ENCODE measurements around the gene LMO7.

Gene LMO7

DNA sequence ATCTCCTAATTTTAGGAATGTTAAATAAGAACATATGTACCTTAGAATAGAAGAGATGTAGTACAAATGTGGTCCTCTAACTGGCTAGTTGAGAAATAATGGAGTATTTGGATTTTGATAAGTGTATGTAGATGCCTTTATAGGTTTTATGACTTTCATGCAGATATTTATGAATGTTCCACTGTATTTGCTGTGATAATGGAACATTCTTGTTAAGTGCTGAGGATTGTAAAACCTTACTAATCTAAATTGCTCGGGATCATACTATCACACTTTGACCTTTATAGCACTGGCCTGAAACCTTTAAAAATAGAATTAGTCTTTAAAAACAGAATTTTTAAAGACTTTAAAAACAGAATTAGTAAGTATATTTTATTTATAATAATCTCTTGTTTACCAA, 135.1 kb downstream of the LMO7 start:
- Histone ChIP-seq H2AK5ac (ENCODE audit: low read depth, low read length) (no peak overlapping the region), H3K27me3 (ENCODE audit: control insufficient read depth in 3 of 3, insufficient read depth in 3 of 3, low read depth in 1 of 3, low read length in 3 of 3) (no peaks in the 10 kb centered on the region), H3K18ac (ENCODE audit: low read length) (no peak overlapping the region), H2BK5ac (ENCODE audit: low read length) (no peak overlapping the region), H3K9ac (ENCODE audit: low read depth, low read length, poor library complexity) (no peak overlapping the region), H2BK12ac (ENCODE audit: low read length) (no peak overlapping the region), H3K4ac (ENCODE audit: low read length) (no peak overlapping the region), H2BK120ac (ENCODE audit: low read depth, low read length) (no peak overlapping the region), H2AFZ (ENCODE audit: low read length) (no peak overlapping the region), H3K4me3 (ENCODE audit: low read length in 2 of 2) (no peak overlapping the region), H3K9me3 (replicated peaks in 1 of 2; ENCODE audit: control insufficient read depth in 2 of 2, insufficient read depth in 1 of 2, low read depth in 1 of 2, low read length in 2 of 2) (no peaks in the 10 kb centered on the region), H3K4me2 (ENCODE audit: insufficient read depth, low read length, poor library complexity, severe bottlenecking) (no peak overlapping the region), H3K14ac (ENCODE audit: low read length) (no peak overlapping the region), H4K91ac (ENCODE audit: low read depth, low read length, poor library complexity) (no peak overlapping the region), H4K8ac (ENCODE audit: low read depth, low read length) (no peak overlapping the region), H2BK15ac (ENCODE audit: low read length) (no peak overlapping the region), H3K4me1 (ENCODE audit: control insufficient read depth in 2 of 2, insufficient read depth in 1 of 2, low read depth in 1 of 2, low read length in 2 of 2) (no peaks in the 10 kb centered on the region), H3K27ac (replicated peaks; ENCODE audit: low read length) (no peak overlapping the region), H3K36me3 (replicated peaks in 1 of 2; ENCODE audit: control insufficient read depth in 2 of 2, insufficient read depth in 2 of 2, low read length in 2 of 2) (no peaks in the 10 kb centered on the region), H3K23ac (ENCODE audit: low read depth, low read length, poor library complexity) (no peak overlapping the region), H3K79me1 (ENCODE audit: low read depth, low read length) (no peaks in the 10 kb centered on the region)
- WGBS, 2 donors (ENCODE audit: extremely low coverage in 2 of 2, insufficient read length in 2 of 2, insufficient replicate concordance in 1 of 2) = no CpG with 5 or more reads among the region's 1 CpG
- DNase-seq (ENCODE audit: low spot score) = no peak

DNA sequence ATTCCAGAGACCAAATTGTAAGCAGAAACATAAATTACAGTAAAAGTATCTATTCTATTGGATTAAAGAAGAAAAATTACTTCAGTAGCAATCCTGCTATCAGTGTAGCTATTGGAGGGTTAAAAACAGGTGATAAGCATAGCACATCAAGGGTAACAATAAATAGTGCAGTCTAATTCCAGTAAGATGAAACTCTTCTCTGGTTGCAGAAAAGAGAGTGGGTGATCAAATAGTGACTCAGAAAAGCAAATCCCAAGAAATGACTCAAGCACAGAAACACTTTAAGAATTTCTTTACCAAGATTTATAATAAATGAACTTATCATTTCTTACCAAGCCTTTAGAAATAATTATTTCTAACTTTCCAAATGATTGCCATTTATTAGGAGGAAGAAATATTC, 135.7 kb downstream of the LMO7 start:
- no peak overlapping the region for H2AK5ac ChIP-seq (ENCODE audit: low read depth, low read length)
- H3K27ac ChIP-seq (replicated peaks; ENCODE audit: low read length) = no peak overlapping the region
- no peaks in the 10 kb centered on the region for H3K36me3 ChIP-seq (replicated peaks in 1 of 2; ENCODE audit: control insufficient read depth in 2 of 2, insufficient read depth in 2 of 2, low read length in 2 of 2)

DNA sequence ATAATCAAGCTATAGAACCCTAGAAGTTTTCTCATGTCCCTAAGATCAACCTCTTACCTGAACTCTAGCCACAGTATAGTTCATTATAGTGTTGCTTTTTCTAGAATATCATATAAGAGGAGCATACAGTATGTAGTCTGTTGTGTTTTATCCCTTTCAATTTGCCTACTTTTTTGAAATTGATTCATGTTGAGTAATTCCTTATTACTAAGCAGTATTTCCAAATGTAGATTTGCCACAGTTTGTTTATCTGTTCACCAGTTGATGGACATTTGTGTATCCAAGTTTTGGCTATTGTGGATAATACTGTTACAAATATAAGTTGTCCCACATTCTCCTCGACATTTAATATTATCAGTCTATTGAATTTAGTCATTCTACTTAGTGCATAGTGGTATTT, 138.0 kb downstream of the LMO7 start:
- no peak overlapping the region for H3K18ac ChIP-seq (ENCODE audit: low read length)
- no peak overlapping the region for H3K9ac ChIP-seq (ENCODE audit: low read depth, low read length, poor library complexity)
- no peaks in the 10 kb centered on the region for H3K36me3 ChIP-seq (replicated peaks in 1 of 2; ENCODE audit: control insufficient read depth in 2 of 2, insufficient read depth in 2 of 2, low read length in 2 of 2)
- DNase-seq (ENCODE audit: low spot score) = no peak
- H3K79me1 ChIP-seq (ENCODE audit: low read depth, low read length) = no peaks in the 10 kb centered on the region
- H3K4ac ChIP-seq (ENCODE audit: low read length) = no peak overlapping the region
- H3K14ac ChIP-seq (ENCODE audit: low read length) = no peak overlapping the region
- no peak overlapping the region for H3K27ac ChIP-seq (replicated peaks; ENCODE audit: low read length)
- H2BK5ac ChIP-seq (ENCODE audit: low read length) = no peak overlapping the region
- H3K27me3 ChIP-seq (ENCODE audit: control insufficient read depth in 3 of 3, insufficient read depth in 3 of 3, low read depth in 1 of 3, low read length in 3 of 3) = no peaks in the 10 kb centered on the region
- H2AK5ac ChIP-seq (ENCODE audit: low read depth, low read length) = no peak overlapping the region
- H2BK120ac ChIP-seq (ENCODE audit: low read depth, low read length) = no peak overlapping the region
- H4K91ac ChIP-seq (ENCODE audit: low read depth, low read length, poor library complexity) = no peak overlapping the region
- H3K4me3 ChIP-seq (ENCODE audit: low read length in 2 of 2) = no peak overlapping the region
- H3K9me3 ChIP-seq (replicated peaks in 1 of 2; ENCODE audit: control insufficient read depth in 2 of 2, insufficient read depth in 1 of 2, low read depth in 1 of 2, low read length in 2 of 2) = no peaks in the 10 kb centered on the region
- H3K4me1 ChIP-seq (ENCODE audit: control insufficient read depth in 2 of 2, insufficient read depth in 1 of 2, low read depth in 1 of 2, low read length in 2 of 2) = no peaks in the 10 kb centered on the region
- H3K23ac ChIP-seq (ENCODE audit: low read depth, low read length, poor library complexity) = no peak overlapping the region
- WGBS, 2 donors (ENCODE audit: extremely low coverage in 2 of 2, insufficient read length in 2 of 2, insufficient replicate concordance in 1 of 2) = no CpG with 5 or more reads among the region's 1 CpG
- H2AFZ ChIP-seq (ENCODE audit: low read length) = no peak overlapping the region
- no peak overlapping the region for H4K8ac ChIP-seq (ENCODE audit: low read depth, low read length)
- H3K4me2 ChIP-seq (ENCODE audit: insufficient read depth, low read length, poor library complexity, severe bottlenecking) = no peak overlapping the region
- no peak overlapping the region for H2BK15ac ChIP-seq (ENCODE audit: low read length)
- no peak overlapping the region for H2BK12ac ChIP-seq (ENCODE audit: low read length)

More for the DNA sequence above, 135.7 kb downstream of the LMO7 start:
- Histone ChIP-seq H3K4me2 (ENCODE audit: insufficient read depth, low read length, poor library complexity, severe bottlenecking) (no peak overlapping the region), H3K27me3 (ENCODE audit: control insufficient read depth in 3 of 3, insufficient read depth in 3 of 3, low read depth in 1 of 3, low read length in 3 of 3) (no peaks in the 10 kb centered on the region), H3K9ac (ENCODE audit: low read depth, low read length, poor library complexity) (no peak overlapping the region), H2BK15ac (ENCODE audit: low read length) (no peak overlapping the region), H3K18ac (ENCODE audit: low read length) (no peak overlapping the region), H3K23ac (ENCODE audit: low read depth, low read length, poor library complexity) (no peak overlapping the region), H3K4me1 (ENCODE audit: control insufficient read depth in 2 of 2, insufficient read depth in 1 of 2, low read depth in 1 of 2, low read length in 2 of 2) (no peaks in the 10 kb centered on the region), H2AFZ (ENCODE audit: low read length) (no peak overlapping the region), H2BK5ac (ENCODE audit: low read length) (no peak overlapping the region), H4K8ac (ENCODE audit: low read depth, low read length) (no peak overlapping the region), H3K14ac (ENCODE audit: low read length) (no peak overlapping the region), H4K91ac (ENCODE audit: low read depth, low read length, poor library complexity) (no peak overlapping the region), H2BK120ac (ENCODE audit: low read depth, low read length) (no peak overlapping the region), H3K79me1 (ENCODE audit: low read depth, low read length) (no peaks in the 10 kb centered on the region), H3K9me3 (replicated peaks in 1 of 2; ENCODE audit: control insufficient read depth in 2 of 2, insufficient read depth in 1 of 2, low read depth in 1 of 2, low read length in 2 of 2) (no peaks in the 10 kb centered on the region), H3K4ac (ENCODE audit: low read length) (no peak overlapping the region), H2BK12ac (ENCODE audit: low read length) (no peak overlapping the region), H3K4me3 (ENCODE audit: low read length in 2 of 2) (no peak overlapping the region)
- no peak for DNase-seq (ENCODE audit: low spot score)

DNA sequence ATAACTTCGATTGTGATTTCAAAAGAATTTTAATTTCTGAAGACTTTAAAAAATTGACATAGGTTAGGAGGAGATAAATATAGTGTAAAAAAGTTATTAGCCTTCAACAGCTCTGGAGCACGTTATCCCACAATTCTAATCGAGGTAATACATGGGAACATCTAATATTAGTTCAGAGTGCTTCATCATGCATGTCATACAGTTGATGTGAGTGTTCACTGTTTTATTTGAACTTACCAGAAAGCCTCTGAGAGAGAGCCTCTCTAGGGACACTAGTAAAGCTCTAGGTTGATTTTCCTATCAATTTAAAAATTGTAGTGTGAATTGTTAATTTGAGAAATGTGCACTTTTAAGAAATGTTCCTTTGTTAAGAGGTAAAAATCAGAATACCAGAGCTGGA, 140.4 kb downstream of the LMO7 start:
- Histone ChIP-seq H3K9me3 (replicated peaks in 1 of 2; ENCODE audit: control insufficient read depth in 2 of 2, insufficient read depth in 1 of 2, low read depth in 1 of 2, low read length in 2 of 2) (no peaks in the 10 kb centered on the region), H3K9ac (ENCODE audit: low read depth, low read length, poor library complexity) (no peak overlapping the region), H2BK12ac (ENCODE audit: low read length) (no peak overlapping the region), H3K4me3 (ENCODE audit: low read length in 2 of 2) (no peak overlapping the region), H3K27ac (replicated peaks; ENCODE audit: low read length) (no peak overlapping the region), H2AK5ac (ENCODE audit: low read depth, low read length) (no peak overlapping the region), H2BK5ac (ENCODE audit: low read length) (no peak overlapping the region), H2BK15ac (ENCODE audit: low read length) (no peak overlapping the region), H2AFZ (ENCODE audit: low read length) (no peak overlapping the region), H3K27me3 (ENCODE audit: control insufficient read depth in 3 of 3, insufficient read depth in 3 of 3, low read depth in 1 of 3, low read length in 3 of 3) (no peaks in the 10 kb centered on the region), H3K36me3 (replicated peaks in 1 of 2; ENCODE audit: control insufficient read depth in 2 of 2, insufficient read depth in 2 of 2, low read length in 2 of 2) (no peaks in the 10 kb centered on the region), H3K4ac (ENCODE audit: low read length) (no peak overlapping the region), H4K8ac (ENCODE audit: low read depth, low read length) (no peak overlapping the region), H3K14ac (ENCODE audit: low read length) (no peak overlapping the region), H3K18ac (ENCODE audit: low read length) (no peak overlapping the region), H4K91ac (ENCODE audit: low read depth, low read length, poor library complexity) (no peak overlapping the region), H3K4me2 (ENCODE audit: insufficient read depth, low read length, poor library complexity, severe bottlenecking) (no peak overlapping the region), H2BK120ac (ENCODE audit: low read depth, low read length) (no peak overlapping the region), H3K79me1 (ENCODE audit: low read depth, low read length) (no peaks in the 10 kb centered on the region), H3K23ac (ENCODE audit: low read depth, low read length, poor library complexity) (no peak overlapping the region), H3K4me1 (ENCODE audit: control insufficient read depth in 2 of 2, insufficient read depth in 1 of 2, low read depth in 1 of 2, low read length in 2 of 2) (no peaks in the 10 kb centered on the region)
- no peak for DNase-seq (ENCODE audit: low spot score)
- WGBS, 2 donors (ENCODE audit: extremely low coverage in 2 of 2, insufficient read length in 2 of 2, insufficient replicate concordance in 1 of 2) = no CpG with 5 or more reads among the region's 3 CpGs
